ENCODE data around the gene CFAP119. TPM values are rescaled to one million over a fixed set of nuclear protein-coding genes. Genes with fewer than 3 reads are reported as not detected.

Gene CFAP119
- total RNA-seq, 2 experiments from 2014 or later = 3.7 to 6.4 TPM

DNA sequence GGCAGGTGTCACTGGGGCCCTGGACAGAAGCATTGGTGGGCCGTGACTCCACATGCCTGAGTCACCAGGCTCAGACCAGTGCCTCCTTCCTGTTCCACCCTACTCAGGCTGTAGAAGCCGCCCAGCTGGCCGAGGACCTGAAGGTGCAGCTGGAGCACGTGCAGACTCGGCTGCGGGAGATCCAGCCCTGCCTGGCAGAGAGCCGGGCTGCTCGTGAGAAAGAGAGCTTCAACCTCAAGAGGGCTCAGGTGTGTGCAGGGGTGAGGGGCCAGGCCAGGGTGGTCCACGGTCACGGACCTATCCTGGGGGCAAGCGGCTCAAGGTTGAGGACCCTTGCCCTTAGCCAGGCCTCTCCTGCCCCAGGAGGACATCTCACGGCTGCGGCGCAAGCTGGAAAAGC is 9.9 kb upstream of the CFAP119 start:
- peaks cover 27% of the 10 kb centered on the region for H3K36me3 Mint-ChIP-seq

DNA sequence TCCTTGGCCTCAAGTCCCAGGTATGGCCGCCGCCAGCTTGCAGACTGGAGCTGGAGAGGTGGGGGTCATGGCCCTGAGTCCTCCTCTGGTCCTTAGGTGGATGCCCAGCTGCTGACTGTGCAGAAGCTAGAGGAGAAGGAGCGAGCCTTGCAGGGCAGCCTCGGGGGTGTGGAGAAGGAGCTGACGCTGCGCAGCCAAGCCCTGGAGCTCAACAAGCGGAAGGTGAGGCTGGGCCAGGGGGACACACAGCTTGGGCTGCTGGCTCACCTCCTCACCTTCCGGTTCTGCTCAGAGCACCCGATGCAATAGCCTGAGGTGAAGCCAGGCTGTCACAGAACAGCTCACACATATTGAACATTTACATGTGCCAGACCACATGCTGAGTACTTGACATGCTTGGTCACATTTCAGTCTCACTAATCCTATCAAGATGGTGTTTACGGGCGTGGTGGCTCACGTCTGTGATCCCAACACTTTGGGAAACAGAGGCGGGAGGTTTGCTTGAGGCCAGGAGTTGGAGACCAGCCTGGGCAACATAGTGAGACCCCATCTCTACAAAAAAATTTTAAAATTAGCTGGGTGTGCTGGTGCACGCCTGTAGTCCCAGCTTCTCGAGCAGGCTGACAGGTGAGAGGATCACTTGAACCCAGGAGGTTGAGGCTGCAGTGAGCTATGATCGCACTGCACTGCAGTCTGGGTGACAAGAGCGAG is 7.7 kb upstream of the CFAP119 start:
- no peak for DNase-seq
- H3K9me3 Mint-ChIP-seq = no peaks in the 10 kb centered on the region
- no peak overlapping the region for H3K27ac Mint-ChIP-seq
- peaks cover 30% of the 10 kb centered on the region for H3K36me3 Mint-ChIP-seq
- H3K4me3 Mint-ChIP-seq = no peak overlapping the region
- H3K4me1 Mint-ChIP-seq = no peaks in the 10 kb centered on the region
- H3K27me3 Mint-ChIP-seq = no peaks in the 10 kb centered on the region

More for the DNA sequence above, 9.9 kb upstream of the CFAP119 start:
- DNase-seq = no peak
- Mint-ChIP-seq H3K4me1 (peaks cover 8% of the 10 kb centered on the region), H3K27ac (peak overlapping the region; percentile 51), H3K4me3 (no peak overlapping the region), H3K9me3 (no peaks in the 10 kb centered on the region), H3K27me3 (no peaks in the 10 kb centered on the region)

DNA sequence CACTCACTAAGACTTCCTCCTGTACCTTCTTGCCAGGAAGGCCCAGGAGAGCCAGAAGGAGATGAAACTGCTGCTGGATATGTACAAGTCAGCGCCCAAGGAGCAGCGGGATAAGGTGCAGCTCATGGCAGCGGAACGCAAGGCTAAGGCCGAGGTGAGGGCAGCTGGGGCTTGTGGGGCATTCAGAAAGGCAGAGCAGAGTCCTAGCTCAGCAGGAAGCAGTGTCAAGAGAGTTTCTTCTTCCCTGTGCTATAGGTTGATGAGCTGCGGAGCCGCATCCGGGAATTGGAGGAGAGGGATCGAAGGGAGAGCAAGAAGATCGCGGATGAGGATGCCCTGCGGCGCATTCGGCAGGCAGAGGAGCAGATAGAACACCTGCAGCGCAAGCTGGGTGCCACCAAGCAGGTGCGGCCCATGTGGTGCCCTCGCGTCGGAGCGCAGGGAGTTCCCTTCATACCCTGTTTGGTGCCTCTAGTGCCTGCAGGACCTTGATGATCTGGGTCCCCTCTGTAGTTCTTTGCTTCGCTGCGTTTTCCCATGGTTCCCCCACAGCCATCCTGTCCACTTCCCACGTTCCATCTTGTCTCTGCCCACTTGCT is 6.8 kb upstream of the CFAP119 start:
- H3K4me3 Mint-ChIP-seq = no peak overlapping the region
- H3K9me3 Mint-ChIP-seq = no peaks in the 10 kb centered on the region
- no peak for DNase-seq
- H3K27me3 Mint-ChIP-seq = no peaks in the 10 kb centered on the region
- no peak overlapping the region for H3K27ac Mint-ChIP-seq
- peaks cover 27% of the 10 kb centered on the region for H3K36me3 Mint-ChIP-seq
- peaks cover 2% of the 10 kb centered on the region for H3K4me1 Mint-ChIP-seq

DNA sequence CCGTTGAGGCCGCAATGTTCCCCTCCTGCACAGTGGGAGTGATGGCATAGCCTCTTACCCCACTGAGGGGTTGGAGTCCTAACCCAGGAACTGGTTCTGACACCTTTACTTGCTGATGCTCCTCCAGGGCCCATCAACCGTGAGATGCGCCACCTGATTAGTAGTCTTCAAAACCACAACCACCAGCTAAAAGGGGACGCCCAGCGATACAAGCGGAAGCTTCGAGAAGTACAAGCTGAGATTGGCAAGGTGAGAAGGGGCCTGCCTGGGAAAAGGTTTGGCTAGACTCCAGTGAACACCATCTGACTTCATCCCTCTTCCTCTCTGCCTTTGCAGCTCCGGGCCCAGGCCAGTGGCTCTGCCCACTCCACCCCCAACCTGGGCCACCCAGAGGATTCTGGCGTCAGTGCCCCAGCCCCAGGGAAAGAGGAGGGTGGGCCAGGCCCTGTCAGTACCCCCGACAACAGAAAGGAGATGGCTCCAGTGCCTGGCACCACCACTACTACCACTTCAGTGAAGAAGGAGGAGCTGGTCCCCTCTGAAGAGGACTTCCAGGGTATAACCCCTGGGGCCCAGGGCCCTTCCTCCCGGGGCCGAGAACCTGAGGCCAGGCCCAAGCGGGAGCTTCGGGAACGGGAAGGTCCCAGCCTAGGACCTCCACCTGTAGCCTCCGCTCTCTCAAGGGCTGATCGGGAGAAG is 6.1 kb upstream of the CFAP119 start:
- Mint-ChIP-seq H3K36me3 (peaks cover 24% of the 10 kb centered on the region), H3K27me3 (no peaks in the 10 kb centered on the region), H3K27ac (no peak overlapping the region), H3K4me1 (peaks cover 9% of the 10 kb centered on the region), H3K9me3 (no peaks in the 10 kb centered on the region), H3K4me3 (no peak overlapping the region)
- DNase-seq = no peak

- Mint-ChIP-seq H3K27ac (no peak overlapping the region), H3K4me3 (no peak overlapping the region), H3K27me3 (no peaks in the 10 kb centered on the region), H3K9me3 (no peaks in the 10 kb centered on the region), H3K36me3 (peaks cover 20% of the 10 kb centered on the region), H3K4me1 (peaks cover 13% of the 10 kb centered on the region)
- DNase-seq = no peak
Measured at GRCh38 chr16:30766933-30767284, 5.0 kb upstream of the CFAP119 start.

DNA sequence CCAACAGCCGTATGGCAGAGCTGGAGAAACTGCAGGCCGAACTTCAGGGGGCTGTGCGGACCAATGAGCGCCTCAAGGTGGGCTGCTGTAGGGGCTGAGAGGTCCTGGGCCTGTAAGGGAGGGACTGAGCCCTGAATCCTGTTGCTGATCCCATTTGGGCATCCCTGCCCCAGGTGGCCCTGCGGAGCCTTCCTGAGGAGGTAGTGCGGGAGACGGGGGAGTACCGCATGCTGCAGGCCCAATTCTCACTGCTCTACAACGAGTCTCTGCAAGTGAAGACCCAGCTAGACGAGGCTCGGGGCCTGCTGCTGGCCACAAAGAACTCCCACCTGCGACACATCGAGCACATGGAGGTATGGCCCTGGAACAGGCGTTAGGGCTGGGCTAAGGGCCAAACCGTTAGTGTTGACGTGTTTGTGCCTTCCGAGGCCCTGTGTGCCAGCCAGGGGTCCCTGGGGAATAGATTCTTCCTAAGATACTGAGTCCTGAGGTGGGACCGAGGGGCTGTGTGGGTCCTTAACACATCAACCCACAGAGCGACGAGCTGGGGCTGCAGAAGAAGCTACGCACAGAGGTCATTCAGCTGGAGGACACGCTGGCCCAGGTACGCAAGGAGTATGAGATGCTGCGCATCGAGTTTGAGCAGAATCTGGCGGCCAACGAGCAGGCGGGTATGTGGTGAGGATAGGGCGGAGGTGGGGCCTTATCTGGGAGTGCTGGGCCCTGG is 4.5 kb upstream of the CFAP119 start:
- H3K36me3 Mint-ChIP-seq = peaks cover 20% of the 10 kb centered on the region
- no peaks in the 10 kb centered on the region for H3K9me3 Mint-ChIP-seq
- H3K27me3 Mint-ChIP-seq = no peaks in the 10 kb centered on the region
- DNase-seq = no peak
- H3K27ac Mint-ChIP-seq = no peak overlapping the region
- H3K4me3 Mint-ChIP-seq = no peak overlapping the region
- peaks cover 13% of the 10 kb centered on the region for H3K4me1 Mint-ChIP-seq

GRCh38 chr16:30764816-30765465 is 3.1 kb upstream of the CFAP119 start:
- DNase-seq = no peak
- peaks cover 21% of the 10 kb centered on the region for H3K36me3 Mint-ChIP-seq
- H3K27ac Mint-ChIP-seq = no peak overlapping the region
- H3K9me3 Mint-ChIP-seq = no peaks in the 10 kb centered on the region
- no peaks in the 10 kb centered on the region for H3K27me3 Mint-ChIP-seq
- peaks cover 21% of the 10 kb centered on the region for H3K4me1 Mint-ChIP-seq
- H3K4me3 Mint-ChIP-seq = no peak overlapping the region

DNA sequence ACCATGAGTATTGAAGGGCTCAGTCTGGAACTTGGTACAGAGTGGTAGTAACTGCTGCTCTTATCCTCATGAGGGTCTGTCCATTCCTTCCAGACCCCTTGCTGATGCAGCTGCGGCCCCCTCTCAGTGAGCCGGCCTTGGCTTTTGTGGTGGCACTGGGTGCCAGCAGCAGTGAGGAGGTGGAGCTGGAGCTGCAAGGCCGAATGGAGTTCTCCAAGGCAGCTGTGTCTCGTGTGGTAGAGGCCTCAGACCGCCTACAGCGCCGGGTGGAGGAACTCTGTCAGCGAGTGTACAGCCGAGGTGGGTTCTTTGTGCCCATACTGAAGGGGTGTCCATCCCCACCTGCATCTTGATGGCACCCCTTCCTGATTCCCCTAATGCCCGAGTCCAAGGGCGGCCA is 2.2 kb upstream of the CFAP119 start:
- Mint-ChIP-seq H3K27ac (no peak overlapping the region), H3K27me3 (no peaks in the 10 kb centered on the region), H3K4me1 (peaks cover 21% of the 10 kb centered on the region), H3K9me3 (no peaks in the 10 kb centered on the region), H3K4me3 (no peak overlapping the region), H3K36me3 (peaks cover 21% of the 10 kb centered on the region)
- no peak for DNase-seq

GRCh38 chr16:30762991-30763725 is 1.3 kb upstream of the CFAP119 start:
- peak overlapping the region; percentile 86 for H3K27ac Mint-ChIP-seq
- H3K9me3 Mint-ChIP-seq = no peaks in the 10 kb centered on the region
- H3K4me3 Mint-ChIP-seq = peak overlapping the region; percentile 92
- DNase-seq = no peak
- peaks cover 21% of the 10 kb centered on the region for H3K4me1 Mint-ChIP-seq
- H3K27me3 Mint-ChIP-seq = no peaks in the 10 kb centered on the region
- peaks cover 17% of the 10 kb centered on the region for H3K36me3 Mint-ChIP-seq

DNA sequence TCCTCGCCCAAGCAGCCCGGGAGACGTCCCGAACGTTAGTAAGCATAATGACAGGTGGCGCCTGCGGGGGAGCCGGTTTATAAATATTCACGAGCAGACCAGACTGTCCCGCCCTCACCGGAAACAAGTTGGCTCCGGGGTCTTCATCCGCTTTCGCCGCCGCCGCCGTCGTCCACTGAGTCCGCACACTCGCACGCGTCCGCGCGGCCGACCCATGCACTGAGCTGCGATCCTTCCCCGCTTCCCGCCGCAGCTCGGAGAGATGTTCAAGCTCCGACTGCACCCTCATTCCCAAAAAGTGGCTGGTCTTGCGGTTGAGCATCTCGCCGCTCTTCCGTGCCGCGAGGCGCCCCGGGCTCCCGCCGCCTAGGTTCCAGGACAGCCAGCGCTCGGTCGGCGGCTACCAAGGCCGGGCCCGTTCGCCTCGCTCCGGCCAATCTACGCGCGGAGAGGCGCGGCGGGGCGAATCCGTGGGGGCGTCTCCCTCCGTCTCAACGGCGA is 385 bp downstream of the CFAP119 start:
- Mint-ChIP-seq H3K4me1 (peaks cover 21% of the 10 kb centered on the region), H3K27me3 (no peaks in the 10 kb centered on the region), H3K4me3 (peak overlapping the region; percentile 92), H3K9me3 (no peaks in the 10 kb centered on the region), H3K36me3 (peaks cover 14% of the 10 kb centered on the region), H3K27ac (peak overlapping the region; percentile 86)
- DNase-seq = peak; percentile 64

DNA sequence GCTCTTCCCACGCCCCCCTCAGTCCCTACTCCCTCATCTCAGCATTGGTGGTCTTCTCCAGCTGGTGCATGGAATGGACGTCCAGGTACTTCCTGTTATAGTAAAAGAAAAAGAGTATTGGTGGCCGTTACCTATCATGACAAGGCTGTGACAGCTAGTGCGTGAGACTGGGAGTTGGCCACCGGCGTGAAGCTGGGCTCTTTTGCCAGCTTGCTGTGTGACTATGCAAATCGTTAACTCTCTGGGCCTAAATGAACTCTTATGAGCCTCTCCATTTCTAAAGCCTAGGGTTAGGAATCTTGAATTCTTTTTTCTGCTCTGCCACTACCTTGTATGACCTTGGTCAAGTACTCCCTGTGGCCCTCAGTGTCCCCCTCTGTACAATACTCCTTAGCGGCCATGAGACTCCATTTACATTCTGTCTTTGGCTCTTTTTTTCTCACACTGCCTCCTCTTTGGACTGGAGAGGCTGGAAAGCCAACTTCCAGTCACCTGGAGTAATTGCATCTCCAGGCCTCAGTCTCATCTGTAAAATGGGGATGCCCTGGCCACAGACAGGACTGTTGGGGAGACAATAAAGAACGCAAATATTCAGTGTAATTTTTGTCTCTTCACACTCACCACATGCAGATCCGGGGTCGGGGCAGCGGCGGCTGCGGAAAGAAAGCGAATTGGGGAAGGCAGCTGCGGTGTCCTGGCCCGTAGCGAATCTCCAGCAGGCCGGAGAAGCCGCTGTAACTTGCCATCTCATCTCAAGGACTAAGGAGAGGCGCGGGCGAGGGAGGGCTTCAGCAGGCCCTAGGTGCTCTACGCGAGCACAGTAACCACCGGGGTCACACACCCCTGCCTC is 1.1 kb downstream of the CFAP119 start:
- H3K9me3 Mint-ChIP-seq = no peaks in the 10 kb centered on the region
- peaks cover 11% of the 10 kb centered on the region for H3K36me3 Mint-ChIP-seq
- H3K4me1 Mint-ChIP-seq = peaks cover 21% of the 10 kb centered on the region
- H3K4me3 Mint-ChIP-seq = peak overlapping the region; percentile 92
- DNase-seq = no peak
- H3K27ac Mint-ChIP-seq = peak overlapping the region; percentile 86
- H3K27me3 Mint-ChIP-seq = no peaks in the 10 kb centered on the region

GRCh38 chr16:30760001-30760559 is 1.8 kb downstream of the CFAP119 start:
- peaks cover 8% of the 10 kb centered on the region for H3K36me3 Mint-ChIP-seq
- no peaks in the 10 kb centered on the region for H3K9me3 Mint-ChIP-seq
- no peak for DNase-seq
- peak overlapping the region; percentile 92 for H3K4me3 Mint-ChIP-seq
- H3K4me1 Mint-ChIP-seq = peaks cover 21% of the 10 kb centered on the region
- no peaks in the 10 kb centered on the region for H3K27me3 Mint-ChIP-seq
- no peak overlapping the region for H3K27ac Mint-ChIP-seq

DNA sequence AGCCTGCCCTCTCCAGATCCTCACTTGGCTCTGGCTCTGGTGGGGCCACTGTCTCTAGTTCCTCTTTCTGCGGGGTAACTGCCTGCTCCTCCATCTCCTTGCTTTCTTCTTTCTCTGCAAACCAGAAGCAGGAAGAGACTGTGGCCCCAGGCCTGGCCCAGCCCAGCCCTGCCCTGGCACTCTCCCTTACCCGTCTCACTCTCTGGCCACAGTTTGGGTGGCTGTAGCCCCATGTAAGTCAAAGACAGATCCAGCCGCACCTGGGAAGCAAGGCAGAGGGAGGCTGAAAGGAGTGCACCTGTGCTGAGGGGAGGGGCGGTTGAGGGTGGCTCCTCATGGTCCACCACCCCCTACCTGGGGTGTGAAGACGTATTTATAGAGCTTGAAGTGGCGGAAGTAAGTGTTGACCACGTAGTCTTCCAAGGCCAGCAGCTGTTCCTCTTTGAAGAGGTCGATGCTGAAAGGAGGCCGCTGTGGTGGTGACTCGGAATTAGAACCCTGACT is 2.8 kb downstream of the CFAP119 start:
- peaks cover 21% of the 10 kb centered on the region for H3K4me1 Mint-ChIP-seq
- peak overlapping the region; percentile 15 for H3K27ac Mint-ChIP-seq
- no peaks in the 10 kb centered on the region for H3K27me3 Mint-ChIP-seq
- peaks cover 11% of the 10 kb centered on the region for H3K36me3 Mint-ChIP-seq
- DNase-seq = no peak
- H3K9me3 Mint-ChIP-seq = no peaks in the 10 kb centered on the region
- no peak overlapping the region for H3K4me3 Mint-ChIP-seq

All from activated naive CD8-positive, alpha-beta T cell treated with anti-CD3 and anti-CD28 coated beads for 36 hours (primary cell).